Osteoblast (primary cell): ENCODE data around the gene MPZL1. TPM values are rescaled to one million over a fixed set of nuclear protein-coding genes. Genes with fewer than 3 reads are reported as not detected.
A peak's percentile ranks its signal among the peaks of the same experiment; 100 is the strongest.

Experiments
- DNase-seq: peaks from one replicate; pipeline ENCODE4 v3.0.0; 2011; ENCODE audit warnings: low spot score, mixed read lengths; ENCODE audit not compliant: insufficient read length; ENCODE audit errors: missing footprints
- H2AFZ ChIP-seq: 2 replicates; pipeline ENCODE4 v1.6.0; 2011; ENCODE audit warnings: mild to moderate bottlenecking, low read length
- H3K27ac ChIP-seq: 2 replicates; pipeline ENCODE4 v1.5.1; 2011; ENCODE audit warnings: mild to moderate bottlenecking, low read depth, low read length, moderate library complexity
- H3K27me3 ChIP-seq: 2 replicates; pipeline ENCODE4 v1.6.0; 2012; ENCODE audit warnings: mild to moderate bottlenecking, control low read depth, inconsistent platforms, low read length, moderate library complexity; ENCODE audit not compliant: insufficient read depth
- H3K36me3 ChIP-seq: 2 replicates; pipeline ENCODE4 v1.5.1; 2011; ENCODE audit warnings: mild to moderate bottlenecking, low read length, control low read depth, moderate library complexity; ENCODE audit not compliant: insufficient read depth
- H3K4me1 ChIP-seq: 2 replicates; pipeline ENCODE4 v1.5.1; 2011; ENCODE audit warnings: mild to moderate bottlenecking, low read length, control low read depth, moderate library complexity; ENCODE audit not compliant: insufficient read depth
- H3K4me2 ChIP-seq: 2 replicates; pipeline ENCODE4 v1.6.0; 2011; ENCODE audit warnings: mild to moderate bottlenecking, low read length; ENCODE audit not compliant: insufficient read depth
- H3K4me3 ChIP-seq: fragments of 200-600 bp; sonication (generic); 3 replicates; pipeline ENCODE4 v1.5.1; 2012; ENCODE audit warnings: mild to moderate bottlenecking, low read length, inconsistent platforms; ENCODE audit not compliant: insufficient read depth
- H3K79me2 ChIP-seq: 2 replicates; pipeline ENCODE4 v1.6.0; 2012; ENCODE audit warnings: mild to moderate bottlenecking, low read length, control low read depth, inconsistent platforms; ENCODE audit not compliant: insufficient read depth
- H3K9me3 ChIP-seq: 2 replicates; pipeline ENCODE4 v1.5.1; 2011; ENCODE audit warnings: low read depth, low read length, control low read depth
- H4K20me1 ChIP-seq: 2 replicates; pipeline ENCODE4 v1.6.0; 2012; ENCODE audit warnings: mild to moderate bottlenecking, low read length, control low read depth; ENCODE audit not compliant: insufficient read depth
- CTCF ChIP-seq: IDR thresholded peaks from 2 replicates; pipeline ENCODE4 v1.5.1; 2011; ENCODE audit warnings: mild to moderate bottlenecking, low read depth, low read length, moderate library complexity; ENCODE audit errors: extremely low read depth
- total RNA-seq: library from RNA; depleted of rRNA; stranded (reverse); fragments of >200 nt; gene quantifications from 2 replicates; pipeline ENCODE4 v1.2.3, GENCODE V29; 2012

MPZL1 gene
- total RNA-seq, 1 donor = 189 TPM

GRCh38 chr1:167722870-167723251, 1.1 kb downstream of the MPZL1 start:
- H3K9me3 ChIP-seq = no peaks in the 10 kb centered on the region
- no peak for DNase-seq
- peaks cover 44% of the 10 kb centered on the region for H3K4me1 ChIP-seq
- peak overlapping the region; percentile 95 for H3K4me3 ChIP-seq
- peaks cover 48% of the 10 kb centered on the region for H4K20me1 ChIP-seq
- no peak overlapping the region for H2AFZ ChIP-seq
- peak overlapping the region; percentile 95 for H3K4me2 ChIP-seq
- no peaks in the 10 kb centered on the region for H3K36me3 ChIP-seq
- H3K79me2 ChIP-seq = peaks cover 61% of the 10 kb centered on the region
- TF ChIP-seq CTCF = no peak
- peak overlapping the region; percentile 81 for H3K27ac ChIP-seq
- H3K27me3 ChIP-seq = no peaks in the 10 kb centered on the region

GRCh38 chr1:167723707-167724323, 2.0 kb downstream of the MPZL1 start:
- Histone ChIP-seq H3K27ac (peak overlapping the region; percentile 81), H3K9me3 (no peaks in the 10 kb centered on the region)

GRCh38 chr1:167726008-167726407, 4.2 kb downstream of the MPZL1 start:
- Histone ChIP-seq H3K9me3 (no peaks in the 10 kb centered on the region), H4K20me1 (peaks cover 76% of the 10 kb centered on the region), H3K79me2 (peaks cover 91% of the 10 kb centered on the region), H3K27me3 (no peaks in the 10 kb centered on the region), H3K4me1 (peaks cover 43% of the 10 kb centered on the region), H2AFZ (no peak overlapping the region), H3K4me2 (peak overlapping the region; percentile 6), H3K36me3 (peaks cover 11% of the 10 kb centered on the region), H3K4me3 (no peak overlapping the region), H3K27ac (no peak overlapping the region)
- TF ChIP-seq CTCF = no peak
- DNase-seq = no peak

More at GRCh38 chr1:167723707-167724323, 2.0 kb downstream of the MPZL1 start:
- Histone ChIP-seq H2AFZ (no peak overlapping the region), H3K4me3 (peak overlapping the region; percentile 95), H3K36me3 (no peaks in the 10 kb centered on the region), H3K4me2 (peak overlapping the region; percentile 95), H3K79me2 (peaks cover 69% of the 10 kb centered on the region), H3K27me3 (no peaks in the 10 kb centered on the region), H4K20me1 (peaks cover 55% of the 10 kb centered on the region), H3K4me1 (peaks cover 48% of the 10 kb centered on the region)
- no peak for DNase-seq
- TF ChIP-seq CTCF = no peak

GRCh38 chr1:167728818-167729410, 7.1 kb downstream of the MPZL1 start:
- Histone ChIP-seq H3K27me3 (no peaks in the 10 kb centered on the region), H3K79me2 (peaks cover 98% of the 10 kb centered on the region), H4K20me1 (peaks cover 79% of the 10 kb centered on the region), H2AFZ (no peak overlapping the region), H3K4me3 (no peak overlapping the region), H3K27ac (no peak overlapping the region), H3K4me2 (no peak overlapping the region), H3K36me3 (peaks cover 22% of the 10 kb centered on the region), H3K9me3 (no peaks in the 10 kb centered on the region), H3K4me1 (peaks cover 27% of the 10 kb centered on the region)
- no peak for DNase-seq
- TF ChIP-seq CTCF = no peak
